H1 (cell line): Measurements from ENCODE around the gene PLEKHG4. TPM values are rescaled to one million over a fixed set of nuclear protein-coding genes. Genes with fewer than 3 reads are reported as not detected.

Experiments used
- CTCF ChIA-PET: fragments of 300-600 bp; sonication (Branson Sonifier 250); formaldehyde crosslinking; loops from one replicate; lab custom pipeline; 2021; ENCODE audit not compliant: partially characterized antibody; lab: Charles Lee
- POLR2A ChIA-PET: fragments of 300-600 bp; sonication (Branson Sonifier 250); formaldehyde crosslinking; loops from one replicate; lab custom pipeline; 2021; ENCODE audit warnings: inconsistent platforms; ENCODE audit not compliant: partially characterized antibody; lab: Charles Lee
- DNase-seq, 2 experiments: peaks; one replicate each; pipeline versions ENCODE4 v3.0.0 to v3.0.0-alpha.2; 2010 to 2022; ENCODE audit warnings: low spot score in 2 of 2, low read depth in 1 of 2, mixed read lengths in 1 of 2
- FAIRE-seq: peaks from 2 replicates; lab custom pipeline; 2011; peaks lifted over from hg19 to GRCh38; lab: Jason Lieb, UNC
- H2AFZ ChIP-seq: 2 replicates; pipeline ENCODE4 v1.8.1; 2012; ENCODE audit warnings: low read length, inconsistent platforms
- H2AK5ac ChIP-seq: 2 replicates; pipeline ENCODE4 v1.6.1; 2013; ENCODE audit warnings: low read depth, low read length
- H2BK120ac ChIP-seq: replicated peaks from 2 replicates; pipeline ENCODE3; 2013; ENCODE audit warnings: low read depth, low read length, inconsistent platforms
- H2BK12ac ChIP-seq: 2 replicates; pipeline ENCODE4 v1.6.1; 2013; ENCODE audit warnings: low read depth, low read length
- H2BK15ac ChIP-seq: 2 replicates; pipeline ENCODE4 v1.6.1; 2013; ENCODE audit warnings: low read length
- H2BK20ac ChIP-seq: 2 replicates; pipeline ENCODE4 v1.6.1; 2013; ENCODE audit warnings: low read length
- H2BK5ac ChIP-seq: 2 replicates; pipeline ENCODE4 v1.6.1; 2013; ENCODE audit warnings: low read depth, low read length
- H3K14ac ChIP-seq: 2 replicates; pipeline ENCODE4 v1.6.1; 2013; ENCODE audit warnings: inconsistent platforms; ENCODE audit not compliant: insufficient read length
- H3K18ac ChIP-seq: 2 replicates; pipeline ENCODE4 v1.6.1; 2013; ENCODE audit warnings: low read length; ENCODE audit errors: extremely low read depth
- H3K23ac ChIP-seq: 2 replicates; pipeline ENCODE4 v1.6.1; 2013; ENCODE audit warnings: inconsistent platforms; ENCODE audit not compliant: insufficient read length
- H3K23me2 ChIP-seq: 2 replicates; pipeline ENCODE4 v1.6.1; 2013; ENCODE audit warnings: low read depth, low read length
- H3K27ac ChIP-seq: 2 replicates; pipeline ENCODE4 v1.6.1; 2011; ENCODE audit warnings: low read depth, low read length, inconsistent platforms
- H3K27me3 ChIP-seq, 4 experiments: replicated peaks in 1 of 4; 1 replicate in 1 of 4; 2 replicates in 3 of 4; pipeline versions ENCODE4 v1.6.1 to v1.8.1; 2011 to 2013; ENCODE audit warnings: low read length in 3 of 4, mild to moderate bottlenecking in 3 of 4, inconsistent platforms in 2 of 4, mixed read lengths in 2 of 4, moderate library complexity in 1 of 4; ENCODE audit not compliant: control insufficient read depth in 3 of 4, insufficient read depth in 3 of 4; ENCODE audit errors: extremely low read depth in 1 of 4
- H3K36me3 ChIP-seq, 4 experiments: 2 replicates each; pipeline versions ENCODE4 v1.6.1 to v1.8.1; 2011 to 2013; ENCODE audit warnings: mild to moderate bottlenecking in 4 of 4, low read length in 3 of 4, moderate library complexity in 2 of 4, control low read depth in 1 of 4, inconsistent platforms in 1 of 4; ENCODE audit not compliant: insufficient read depth in 4 of 4, control insufficient read depth in 2 of 4
- H3K4ac ChIP-seq: replicated peaks from 2 replicates; pipeline ENCODE3; 2013; ENCODE audit warnings: low read length, low read depth, mixed read lengths, inconsistent platforms; ENCODE audit not compliant: insufficient read length
- H3K4me1 ChIP-seq, 4 experiments: replicated peaks in 1 of 4; 1 replicate in 1 of 4; 2 replicates in 3 of 4; pipeline versions ENCODE4 v1.6.1 to v1.8.1; 2011 to 2013; ENCODE audit warnings: low read length in 3 of 4, inconsistent platforms in 2 of 4, mixed read lengths in 1 of 4; ENCODE audit not compliant: insufficient read depth in 4 of 4, control insufficient read depth in 3 of 4
- H3K4me2 ChIP-seq, 2 experiments: 2 replicates each; pipeline versions ENCODE4 v1.6.1 to v1.8.1; 2011 to 2013; ENCODE audit warnings: low read depth in 2 of 2, low read length in 2 of 2, control low read depth in 1 of 2, inconsistent platforms in 1 of 2, mild to moderate bottlenecking in 1 of 2; ENCODE audit not compliant: insufficient read depth in 1 of 2
- H3K4me3 ChIP-seq, 4 experiments: fragments of 200-600, 300-600 bp in 1 of 4; sonication (generic), shearing (Covaris generic), sonication (Bioruptor Twin) in 1 of 4; 2 replicates each; pipeline versions ENCODE4 v1.5.1 to v1.8.1; 2011 to 2016; ENCODE audit warnings: low read length in 4 of 4, low read depth in 3 of 4, control low read depth in 2 of 4, inconsistent platforms in 2 of 4, mild to moderate bottlenecking in 2 of 4, mixed read lengths in 1 of 4, moderate library complexity in 1 of 4; ENCODE audit not compliant: insufficient read depth in 2 of 4; ENCODE audit errors: extremely low read depth in 1 of 4
- H3K56ac ChIP-seq: replicated peaks from 2 replicates; pipeline ENCODE3; 2013; ENCODE audit warnings: low read depth, mild to moderate bottlenecking, mixed read lengths, low read length, inconsistent platforms; ENCODE audit not compliant: insufficient read length
- H3K79me1 ChIP-seq: 2 replicates; pipeline ENCODE4 v1.6.1; 2013; ENCODE audit warnings: low read depth, low read length, control low read depth
- H3K79me2 ChIP-seq, 2 experiments: 2 replicates each; pipeline versions ENCODE4 v1.6.1 to v1.8.1; 2012 to 2013; ENCODE audit warnings: low read length in 2 of 2, mild to moderate bottlenecking in 2 of 2, inconsistent platforms in 1 of 2; ENCODE audit not compliant: insufficient read depth in 2 of 2, control insufficient read depth in 1 of 2
- H3K9ac ChIP-seq, 4 experiments: replicated peaks in 1 of 4; 1 replicate in 1 of 4; 2 replicates in 3 of 4; pipeline versions ENCODE4 v1.6.1 to v1.8.1; 2011 to 2013; ENCODE audit warnings: low read depth in 3 of 4, low read length in 3 of 4, control low read depth in 2 of 4, mild to moderate bottlenecking in 2 of 4, moderate library complexity in 2 of 4, inconsistent platforms in 1 of 4; ENCODE audit errors: extremely low read depth in 1 of 4
- H3K9me3 ChIP-seq, 2 experiments: 2 replicates each; pipeline versions ENCODE4 v1.6.1 to v1.8.1; 2012 to 2013; ENCODE audit warnings: mild to moderate bottlenecking in 2 of 2, moderate library complexity in 2 of 2, control low read depth in 1 of 2, inconsistent platforms in 1 of 2, low read depth in 1 of 2, low read length in 1 of 2, mixed read lengths in 1 of 2; ENCODE audit not compliant: insufficient read depth in 2 of 2
- H4K20me1 ChIP-seq, 2 experiments: replicated peaks in 1 of 2; 2 replicates each; pipeline versions ENCODE3 to v1.8.1; 2011 to 2013; ENCODE audit warnings: inconsistent platforms in 2 of 2, low read length in 2 of 2, mild to moderate bottlenecking in 1 of 2; ENCODE audit not compliant: insufficient read depth in 2 of 2, control insufficient read depth in 1 of 2
- H4K5ac ChIP-seq: 2 replicates; pipeline ENCODE4 v1.6.1; 2013; ENCODE audit warnings: low read length, low read depth, mixed read lengths, inconsistent platforms; ENCODE audit not compliant: insufficient read length
- H4K8ac ChIP-seq: 2 replicates; pipeline ENCODE4 v1.8.0; 2013; ENCODE audit warnings: mild to moderate bottlenecking, moderate library complexity, low read length, inconsistent platforms; ENCODE audit not compliant: insufficient read depth; ENCODE audit errors: extremely low read depth
- H4K91ac ChIP-seq: replicated peaks from 2 replicates; pipeline ENCODE3; 2013; ENCODE audit warnings: low read length, mixed read lengths, inconsistent platforms; ENCODE audit not compliant: insufficient read length
- EP300 ChIP-seq, 2 experiments: IDR thresholded peaks; 1 replicate in 1 of 2; 2 replicates in 1 of 2; pipeline ENCODE4 v1.6.1; 2011 to 2012; ENCODE audit warnings: low read depth in 2 of 2, low read length in 2 of 2, mild to moderate bottlenecking in 2 of 2, borderline replicate concordance in 1 of 2, inconsistent platforms in 1 of 2, moderate library complexity in 1 of 2
- GTF2F1 ChIP-seq: IDR thresholded peaks from 2 replicates; pipeline ENCODE4 v1.6.1; 2012; ENCODE audit warnings: low read depth, low read length, improper control_type of control experiment, borderline replicate concordance
- KDM1A ChIP-seq: fragments of 200-600, 300-600 bp; sonication (generic); IDR thresholded peaks from 2 replicates; pipeline ENCODE4 v1.7.1; 2016; ENCODE audit warnings: mild to moderate bottlenecking, low read length, borderline replicate concordance
- SP1 ChIP-seq: IDR thresholded peaks from 2 replicates; pipeline ENCODE4 v1.6.1; 2011; ENCODE audit warnings: low read depth, low read length
- SP2 ChIP-seq: IDR thresholded peaks from 2 replicates; pipeline ENCODE4 v1.6.1; 2012; ENCODE audit warnings: mild to moderate bottlenecking, low read length, inconsistent platforms
- WGBS, 2 experiments: shearing (Covaris generic) in 1 of 2; methylation state at CpG; one replicate each; pipeline versions ENCODE4 v1.1.6 to v1.1.7; 2013 to 2015; ENCODE audit warnings: low lambda C conversion rate in 2 of 2, mixed read lengths in 2 of 2, inconsistent platforms in 1 of 2, low coverage in 1 of 2, missing lambda C conversion rate in 1 of 2; ENCODE audit not compliant: insufficient replicate concordance in 2 of 2, insufficient coverage in 1 of 2, insufficient read length in 1 of 2; ENCODE audit errors: extremely low coverage in 1 of 2, missing lambda C conversion rate in 1 of 2; 5-methylcytosine and 5-hydroxymethylcytosine counted together
- polyA plus RNA-seq, 7 experiments: library from polyadenylated mRNA; depleted of rRNA in 3 of 7; stranded (reverse) in 5 of 7; unstranded in 2 of 7; fragments of >200 nt in 5 of 7; fragments of 200-250 nt in 2 of 7; gene quantifications; 1 replicate in 5 of 7; 2 replicates in 1 of 7; 4 replicates in 1 of 7; pipeline versions ENCODE4 v1.2.1 to v1.2.3, GENCODE V29; 2011 to 2013; ENCODE audit warnings: missing spikeins in 2 of 7, mixed read lengths in 2 of 7
- total RNA-seq: library from RNA; stranded (reverse); fragmentation: NEBNext Ultra II Directional; extraction: Animal tissue kit (Norgen Biotek cat#: 25700); gene quantifications from 2 replicates; pipeline ENCODE4 v1.2.1, GENCODE V29; 2021

Gene PLEKHG4
- total and polyA plus RNA-seq, 2 of the 8 experiments (the other 6 are each of a cell fraction or from before 2014, with no cell fraction given), result 7.7 to 11.1 TPM

- no peak for TF ChIP-seq GTF2F1
- no peak for TF ChIP-seq EP300 (IDR thresholded peaks at IDR 0.05; ENCODE audit: borderline replicate concordance in 1 of 2, low read depth in 2 of 2, low read length in 2 of 2)
- TF ChIP-seq SP2, result no peak
- no peak for TF ChIP-seq KDM1A
- no peak for TF ChIP-seq SP1
- Histone ChIP-seq H2BK5ac (no peak overlapping the region), H4K91ac (no peak overlapping the region)
These were observed 35.9 kb upstream of the PLEKHG4 start for GRCh38 chr16:67243481-67243880.

More at GRCh38 chr16:67243481-67243880, 35.9 kb upstream of the PLEKHG4 start:
- Histone ChIP-seq H3K79me2 (peaks cover 0 to 21% of the 10 kb centered on the region in 2 experiments; a peak in 2 of 4 replicates), H3K23me2 (peaks cover 3% of the 10 kb centered on the region; the same call in 1 of the 2 replicates), H3K9ac (no peak overlapping the region), H3K36me3 (peaks cover 0 to 2% (median 0%) of the 10 kb centered on the region in 4 experiments; a peak in 2 of 8 replicates), H3K27ac (no peak overlapping the region), H3K14ac (no peak overlapping the region), H3K4me3 (no peak overlapping the region), H3K79me1 (peaks cover 18% of the 10 kb centered on the region), H3K56ac (no peak overlapping the region), H2BK12ac (no peak overlapping the region), H4K8ac (no peak overlapping the region), H3K27me3 (peaks cover 0 to 5% (median 3%) of the 10 kb centered on the region in 4 experiments; a peak in 3 of 7 replicates), H3K4me2 (no peak overlapping the region), H3K4ac (no peak overlapping the region), H3K23ac (no peak overlapping the region), H3K18ac (no peak overlapping the region), H4K5ac (no peak overlapping the region), H2BK20ac (no peak overlapping the region), H3K9me3 (no peaks in the 10 kb centered on the region), H2BK15ac (no peak overlapping the region), H4K20me1 (peaks cover 0 to 1% of the 10 kb centered on the region in 2 experiments), H2AK5ac (no peak overlapping the region), H2BK120ac (no peak overlapping the region), H2AFZ (no peak overlapping the region), H3K4me1 (peaks cover 16 to 29% (median 17%) of the 10 kb centered on the region in 4 experiments)
- no peak for FAIRE-seq
- 89% methylated on average over 4 of the region's 4 CpGs; no CpG with 5 or more reads in 1 of the 2 experiments for WGBS, 2 experiments
- ChIA-PET POLR2A (interaction anchor here (2.2 to 6.8 kb wide), 2 partner anchors 9 to 16 kb away, joined by 11 to 111 read pairs; partner anchors contain the start of gene TMEM208), CTCF (interaction anchor here (0.6 to 1.9 kb wide), 7 partner anchors 16 to 156 kb away, joined by 3 to 9 read pairs (median 4); no protein-coding TSS in a partner anchor)
- no peak for DNase-seq
